A673 (cell line): ENCODE data around the gene FAM171A2. TPM values are rescaled to one million over a fixed set of nuclear protein-coding genes. Genes with fewer than 3 reads are reported as not detected.

Experiments used
- BruUV-seq: library from RNA; stranded (reverse); fragments of 400-500 nt; replicated peaks from 2 replicates; lab custom pipeline; 2021; lab: Mats Ljungman, UMichigan
- CTCF ChIA-PET: fragments of 300-600 bp; sonication (Branson Sonifier 250); formaldehyde crosslinking; loops from one replicate; lab custom pipeline; 2022; ENCODE audit warnings: antibody characterized with exemption; lab: Charles Lee
- POLR2A ChIA-PET: fragments of 300-600 bp; sonication (Branson Sonifier 250); formaldehyde crosslinking; loops from one replicate; lab custom pipeline; 2022; ENCODE audit warnings: antibody characterized with exemption; ENCODE audit not compliant: low non-redundant PET; lab: Charles Lee
- DNase-seq: peaks from one replicate; pipeline ENCODE4 v3.0.0-alpha.2; 2015; ENCODE audit warnings: low spot score
- H3K27ac ChIP-seq: fragments of 200-600 bp; sonication (generic); 2 replicates; pipeline ENCODE4 v1.5.1; 2016; ENCODE audit warnings: mixed run types, low read depth, mild to moderate bottlenecking, mixed read lengths, antibody characterized with exemption, low read length; ENCODE audit not compliant: poor library complexity, severe bottlenecking
- H3K27me3 ChIP-seq: fragments of 200-600 bp; sonication (generic); replicated peaks from 2 replicates; pipeline ENCODE4 v1.6.1; 2017; ENCODE audit warnings: mixed run types, low read depth, mild to moderate bottlenecking, mixed read lengths, antibody characterized with exemption, low read length; ENCODE audit not compliant: insufficient read depth, poor library complexity
- H3K36me3 ChIP-seq: fragments of 200-600 bp; sonication (generic); 2 replicates; pipeline ENCODE4 v1.6.1; 2016; ENCODE audit warnings: mixed run types, mild to moderate bottlenecking, mixed read lengths, antibody characterized with exemption, low read length; ENCODE audit not compliant: insufficient read depth, poor library complexity, severe bottlenecking
- H3K4me1 ChIP-seq: fragments of 200-600 bp; sonication (generic); 2 replicates; pipeline ENCODE4 v1.6.1; 2017; ENCODE audit warnings: mixed run types, mild to moderate bottlenecking, mixed read lengths, antibody characterized with exemption, low read length; ENCODE audit not compliant: insufficient read depth, poor library complexity, severe bottlenecking
- H3K4me3 ChIP-seq: fragments of 200-600 bp; sonication (generic); 2 replicates; pipeline ENCODE4 v1.5.1; 2016; ENCODE audit warnings: low read depth, mixed run types, mild to moderate bottlenecking, mixed read lengths, low read length; ENCODE audit not compliant: poor library complexity, severe bottlenecking
- H3K9me3 ChIP-seq: fragments of 200-600 bp; sonication (generic); 2 replicates; pipeline ENCODE4 v1.6.1; 2016; ENCODE audit warnings: mixed run types, low read depth, mild to moderate bottlenecking, mixed read lengths, antibody characterized with exemption, low read length; ENCODE audit not compliant: poor library complexity, severe bottlenecking
- CTCF ChIP-seq: fragments of 300-800, 200-600 bp; sonication (generic); conservative IDR thresholded peaks from 2 replicates; pipeline ENCODE4 v1.5.1; 2017; ENCODE audit warnings: low read depth, mild to moderate bottlenecking, antibody characterized with exemption, low read length, moderate library complexity, mixed read lengths
- EZH2 ChIP-seq: fragments of 200-600 bp; sonication (generic); IDR thresholded peaks from 2 replicates; pipeline ENCODE4 v1.6.1; 2017; ENCODE audit warnings: borderline replicate concordance, low read depth, mild to moderate bottlenecking, mixed read lengths, antibody characterized with exemption, low read length; ENCODE audit not compliant: poor library complexity, severe bottlenecking
- intact Hi-C: fragments of 100-400 bp; cut with micrococcal nuclease; formaldehyde crosslinking; loops from one replicate; pipeline ENCODE4 v1.10.0; 2022; ENCODE audit not compliant: unreplicated experiment
- total RNA-seq: library from RNA; stranded (reverse); gene quantifications from 2 replicates; pipeline ENCODE4 v1.2.3, GENCODE V29; 2021

The FAM171A2 gene
- total RNA-seq, 1 experiment from 2014 or later = 12.8 TPM

- peaks cover 21% of the 10 kb centered on the region for H3K4me1 ChIP-seq
- no peaks in the 10 kb centered on the region for H3K9me3 ChIP-seq
- CTCF ChIA-PET = interaction anchor here (0.7 kb wide), 1 partner anchor 14 kb away, joined by 3 read pairs; no protein-coding TSS in a partner anchor
- H3K27ac ChIP-seq = no peak overlapping the region
- no peaks in the 10 kb centered on the region for H3K27me3 ChIP-seq
- H3K36me3 ChIP-seq = no peaks in the 10 kb centered on the region
- TF ChIP-seq EZH2 = no peak
- no peak for TF ChIP-seq CTCF
- intact Hi-C loops = no loop called here
- H3K4me3 ChIP-seq = no peak overlapping the region
- POLR2A ChIA-PET = no interaction called here
- no TSS peak for BruUV-seq
- no peak for DNase-seq
Measured at GRCh38 chr17:44358066-44358465, 5.6 kb downstream of the FAM171A2 start.

GRCh38 chr17:44356241-44356640 is 7.4 kb downstream of the FAM171A2 start:
- DNase-seq = no peak
- no peaks in the 10 kb centered on the region for H3K27me3 ChIP-seq
- no peak overlapping the region for H3K27ac ChIP-seq
- no peak overlapping the region for H3K4me3 ChIP-seq
- no peaks in the 10 kb centered on the region for H3K36me3 ChIP-seq
- intact Hi-C loops = no loop called here
- CTCF ChIA-PET = no interaction called here
- BruUV-seq = no TSS peak
- no peaks in the 10 kb centered on the region for H3K9me3 ChIP-seq
- TF ChIP-seq EZH2 (no peak), CTCF (no peak)
- POLR2A ChIA-PET = no interaction called here
- H3K4me1 ChIP-seq = peaks cover 6% of the 10 kb centered on the region

- Histone ChIP-seq H3K4me3 (no peak overlapping the region), H3K4me1 (no peaks in the 10 kb centered on the region), H3K27ac (no peak overlapping the region), H3K36me3 (no peaks in the 10 kb centered on the region), H3K27me3 (no peaks in the 10 kb centered on the region), H3K9me3 (no peaks in the 10 kb centered on the region)
- no peak for DNase-seq
- BruUV-seq = no TSS peak
- ChIA-PET CTCF (no interaction called here), POLR2A (no interaction called here)
- intact Hi-C loops = no loop called here
- no peak for TF ChIP-seq CTCF
- TF ChIP-seq EZH2 = no peak
Measured at GRCh38 chr17:44355642-44356099, 8.0 kb downstream of the FAM171A2 start.
